K562 treated with DMSO at 1 percent for 4 hours (cell line): ENCODE measurements around the gene ZDHHC5. TPM values are rescaled to one million over a fixed set of nuclear protein-coding genes. Genes with fewer than 3 reads are reported as not detected.

ENCODE experiments used
- total RNA-seq: library from RNA; unstranded; fragments of 300-600 nt; gene quantifications from 2 replicates; pipeline ENCODE4 v1.2.3, GENCODE V29; 2022; ENCODE audit not compliant: insufficient read depth

Gene ZDHHC5
- 30.9 and 32.6 TPM in 2 replicates for total RNA-seq

GRCh38 chr11:57667736-57668433 lies at the start of gene ZDHHC5:
Gene ZDHHC5, plus strand, starts transcription at chr11:57668114. Its CDS starts 4,977 bp downstream, at chr11:57673091.

GRCh38 chr11:57649826-57650738 lies 17.8 kb upstream of the ZDHHC5 start, which contains the start of gene YPEL4:
Gene YPEL4, minus strand, starts transcription at chr11:57649912. Its CDS starts 2,805 bp downstream, at chr11:57647107.

GRCh38 chr11:57657194-57658022 lies 10.5 kb upstream of the ZDHHC5 start, which contains the start of gene CLP1:
Gene CLP1, plus strand, starts transcription at chr11:57657762. Its CDS starts 1,715 bp downstream, at chr11:57659477.

GRCh38 chr11:57711414-57712255 lies 43.7 kb downstream of the ZDHHC5 start, which contains the start of gene MED19:
Gene MED19, minus strand, starts transcription at chr11:57712215. Its CDS starts 36 bp downstream, at chr11:57712179.

GRCh38 chr11:57712256-57713150 lies 44.6 kb downstream of the ZDHHC5 start, which contains the start of gene TMX2:
Gene TMX2, plus strand, starts transcription at chr11:57712593. Its CDS starts 26 bp downstream, at chr11:57712619.

GRCh38 chr11:57741132-57742086 lies 73.5 kb downstream of the ZDHHC5 start, which contains the start of gene SELENOH:
Gene SELENOH, plus strand, starts transcription at chr11:57741491. Its CDS starts 105 bp downstream, at chr11:57741596.

Other genes starting within 250 kb of the ZDHHC5 start
- 82.6 and 138 TPM in 2 replicates for gene SLC43A3, start 241.0 kb upstream of the ZDHHC5 start, total RNA-seq
- 5.8 TPM in 2 replicates for gene RTN4RL2, start 207.6 kb upstream of the ZDHHC5 start, total RNA-seq
- gene SLC43A1, start 152.4 kb upstream of the ZDHHC5 start, total RNA-seq = 95.1 and 105 TPM in 2 replicates
- 24.9 and 45.6 TPM in 2 replicates for gene TIMM10, start 137.4 kb upstream of the ZDHHC5 start, total RNA-seq
- 0.80 TPM in 1 of 2 replicates, not detected in the other for gene SMTNL1, start 130.5 kb upstream of the ZDHHC5 start, total RNA-seq
- 95.6 and 107 TPM in 2 replicates for gene UBE2L6, start 100.4 kb upstream of the ZDHHC5 start, total RNA-seq
- gene SERPING1, start 70.4 kb upstream of the ZDHHC5 start, total RNA-seq = 1.6 TPM in 1 of 2 replicates, not detected in the other
- 1.6 and 2.7 TPM in 2 replicates for gene YPEL4, start 18.2 kb upstream of the ZDHHC5 start, total RNA-seq
- gene CLP1, start 10.4 kb upstream of the ZDHHC5 start, total RNA-seq = 23.3 and 24.1 TPM in 2 replicates
- 25.1 and 25.7 TPM in 2 replicates for gene MED19, start 44.1 kb downstream of the ZDHHC5 start, total RNA-seq
- 101 and 113 TPM in 2 replicates for gene TMX2, start 44.5 kb downstream of the ZDHHC5 start, total RNA-seq
- 258 and 301 TPM in 2 replicates for gene SELENOH, start 73.4 kb downstream of the ZDHHC5 start, total RNA-seq
- not detected in 2 replicates for gene BTBD18, start 83.7 kb downstream of the ZDHHC5 start, total RNA-seq
- 37.7 and 38.5 TPM in 2 replicates for gene CTNND1, start 93.7 kb downstream of the ZDHHC5 start, total RNA-seq